Subcutaneous abdominal adipose tissue (tissue), 5 donors: ENCODE results near the gene PCDH9.

ENCODE experiments used
- H3K27ac ChIP-seq: one replicate; pipeline ENCODE4 v1.7.0; 2013; ENCODE audit warnings: low read depth, mild to moderate bottlenecking, inconsistent platforms, low read length, moderate library complexity
- H3K27me3 ChIP-seq, 5 donors: one replicate each; pipeline ENCODE4 v1.7.0; 2013; ENCODE audit warnings: low read length in 5 of 5, inconsistent platforms in 1 of 5; ENCODE audit not compliant: control insufficient read depth in 5 of 5, insufficient read depth in 4 of 5
- H3K36me3 ChIP-seq, 5 donors: one replicate each; pipeline ENCODE4 v1.7.0; 2013; ENCODE audit warnings: low read length in 5 of 5; ENCODE audit not compliant: control insufficient read depth in 5 of 5, insufficient read depth in 5 of 5
- H3K4me1 ChIP-seq, 5 donors: one replicate each; pipeline ENCODE4 v1.7.0; 2013; ENCODE audit warnings: low read length in 5 of 5, mild to moderate bottlenecking in 3 of 5, moderate library complexity in 1 of 5; ENCODE audit not compliant: control insufficient read depth in 5 of 5, insufficient read depth in 5 of 5
- H3K4me3 ChIP-seq, 5 donors: one replicate each; pipeline ENCODE4 v1.7.0; 2013; ENCODE audit warnings: low read length in 5 of 5, low read depth in 1 of 5
- H3K9ac ChIP-seq, 5 donors: one replicate each; pipeline ENCODE4 v1.7.0; 2013; ENCODE audit warnings: low read length in 5 of 5, mild to moderate bottlenecking in 4 of 5, moderate library complexity in 3 of 5
- H3K9me3 ChIP-seq, 5 donors: one replicate each; pipeline ENCODE4 v1.7.0; 2013; ENCODE audit warnings: low read length in 5 of 5; ENCODE audit not compliant: control insufficient read depth in 5 of 5
- donor health status: healthy.
- donor health status: healthy.
- donor health status: healthy.
- donor health status: healthy.
- donor health status: healthy.

The PCDH9 gene

GRCh38 chr13:67229481-67230403, at the start of gene PCDH9:
Gene PCDH9, minus strand, starts transcription at chr13:67230336. Its CDS starts 1,896 bp downstream, at chr13:67228440.
- peak within 1 kb of the TSS; percentile 94 for H3K27ac ChIP-seq
- no peaks in the 10 kb centered on the region for H3K36me3 ChIP-seq
- H3K4me3 ChIP-seq: peak within 1 kb of the TSS; percentile 97 to 100 (median 98)

GRCh38 chr13:67278235-67278634, 48.1 kb upstream of the PCDH9 start:
- no peak overlapping the region for H3K27ac ChIP-seq
- no peaks in the 10 kb centered on the region for H3K36me3 ChIP-seq
- H3K9me3 ChIP-seq: no peaks in the 10 kb centered on the region
- no peak overlapping the region for H3K9ac ChIP-seq
- peaks cover 0 to 2% (median 0%) of the 10 kb centered on the region in 5 donors for H3K27me3 ChIP-seq
- H3K4me1 ChIP-seq: peaks cover 0 to 7% (median 0%) of the 10 kb centered on the region in 5 donors
- H3K4me3 ChIP-seq: no peak overlapping the region

More at GRCh38 chr13:67229481-67230403, at the start of gene PCDH9:
- Histone ChIP-seq H3K9me3 (no peaks in the 10 kb centered on the region), H3K4me1 (peaks cover 0 to 73% (median 57%) of the 10 kb centered on the region in 5 donors), H3K9ac (peak within 1 kb of the TSS; percentile 82 to 96 (median 90)), H3K27me3 (no peaks in the 10 kb centered on the region)

GRCh38 chr13:67277581-67277980, 47.4 kb upstream of the PCDH9 start:
- Histone ChIP-seq H3K4me3 (no peak overlapping the region), H3K36me3 (no peaks in the 10 kb centered on the region), H3K27me3 (peaks cover 0 to 2% (median 0%) of the 10 kb centered on the region in 5 donors), H3K27ac (no peak overlapping the region), H3K9me3 (no peaks in the 10 kb centered on the region), H3K9ac (no peak overlapping the region), H3K4me1 (peaks cover 0 to 7% (median 0%) of the 10 kb centered on the region in 5 donors)

GRCh38 chr13:67275351-67275960, 45.3 kb upstream of the PCDH9 start:
- Histone ChIP-seq H3K4me1 (peaks cover 0 to 7% (median 0%) of the 10 kb centered on the region in 5 donors), H3K27ac (no peak overlapping the region), H3K36me3 (no peaks in the 10 kb centered on the region), H3K9ac (no peak overlapping the region), H3K9me3 (no peaks in the 10 kb centered on the region), H3K27me3 (peaks cover 0 to 2% (median 0%) of the 10 kb centered on the region in 5 donors), H3K4me3 (no peak overlapping the region)

- Histone ChIP-seq H3K4me1 (peaks cover 0 to under 1% (median 0%) of the 10 kb centered on the region in 5 donors), H3K9me3 (no peaks in the 10 kb centered on the region), H3K27me3 (peaks cover 0 to 2% (median 0%) of the 10 kb centered on the region in 5 donors), H3K36me3 (no peaks in the 10 kb centered on the region), H3K9ac (no peak overlapping the region), H3K4me3 (no peak overlapping the region), H3K27ac (no peak overlapping the region)
Observed at GRCh38 chr13:67273001-67273400, 42.9 kb upstream of the PCDH9 start.

GRCh38 chr13:67267136-67267535, 37.0 kb upstream of the PCDH9 start:
- no peak overlapping the region for H3K4me3 ChIP-seq
- no peaks in the 10 kb centered on the region for H3K4me1 ChIP-seq
- H3K9me3 ChIP-seq: no peaks in the 10 kb centered on the region
- no peaks in the 10 kb centered on the region for H3K36me3 ChIP-seq
- H3K27me3 ChIP-seq: no peaks in the 10 kb centered on the region
- H3K27ac ChIP-seq: no peak overlapping the region
- no peak overlapping the region for H3K9ac ChIP-seq

- H3K9me3 ChIP-seq: no peaks in the 10 kb centered on the region
- no peaks in the 10 kb centered on the region for H3K36me3 ChIP-seq
- H3K9ac ChIP-seq: no peak overlapping the region
- H3K4me1 ChIP-seq: no peaks in the 10 kb centered on the region
- no peak overlapping the region for H3K27ac ChIP-seq
- H3K4me3 ChIP-seq: no peak overlapping the region
- no peaks in the 10 kb centered on the region for H3K27me3 ChIP-seq
Observed at GRCh38 chr13:67259208-67259607, 29.1 kb upstream of the PCDH9 start.

GRCh38 chr13:67258482-67258881, 28.3 kb upstream of the PCDH9 start:
- H3K4me3 ChIP-seq: no peak overlapping the region

GRCh38 chr13:67238861-67239260, 8.7 kb upstream of the PCDH9 start:
- Histone ChIP-seq H3K9ac (no peak overlapping the region), H3K36me3 (no peaks in the 10 kb centered on the region), H3K9me3 (no peaks in the 10 kb centered on the region), H3K27ac (no peak overlapping the region), H3K4me1 (peaks cover 0 to 13% (median 0%) of the 10 kb centered on the region in 5 donors), H3K27me3 (no peaks in the 10 kb centered on the region), H3K4me3 (no peak overlapping the region)

More at GRCh38 chr13:67258482-67258881, 28.3 kb upstream of the PCDH9 start:
- Histone ChIP-seq H3K27me3 (no peaks in the 10 kb centered on the region), H3K4me1 (no peaks in the 10 kb centered on the region), H3K9ac (no peak overlapping the region), H3K27ac (no peak overlapping the region), H3K9me3 (no peaks in the 10 kb centered on the region), H3K36me3 (no peaks in the 10 kb centered on the region)

GRCh38 chr13:67238277-67238859, 8.2 kb upstream of the PCDH9 start:
- H3K27ac ChIP-seq: no peak overlapping the region
- peaks cover 0 to 17% (median 1%) of the 10 kb centered on the region in 5 donors for H3K4me1 ChIP-seq
- no peak overlapping the region for H3K4me3 ChIP-seq
- no peaks in the 10 kb centered on the region for H3K9me3 ChIP-seq
- H3K27me3 ChIP-seq: no peaks in the 10 kb centered on the region
- no peak overlapping the region for H3K9ac ChIP-seq
- no peaks in the 10 kb centered on the region for H3K36me3 ChIP-seq
